Thyroid gland (tissue), 4 donors: ENCODE measurements around the gene BCAS3. TPM values are rescaled to one million over a fixed set of nuclear protein-coding genes. Genes with fewer than 3 reads are reported as not detected.

ENCODE experiments used
- DNase-seq, 2 donors: peaks; one replicate each; pipeline ENCODE4 v3.0.0-alpha.2; 2019
- H3K27ac ChIP-seq, 3 donors: fragments of 200-600 bp; sonication (generic); 1 replicate in 2 of 3; 2 replicates in 1 of 3; pipeline ENCODE4 v1.5.1; 2016 to 2019; ENCODE audit warnings: mild to moderate bottlenecking in 1 of 3, moderate library complexity in 1 of 3
- H3K27me3 ChIP-seq: fragments of 200-600 bp; sonication (generic); one replicate; pipeline ENCODE4 v1.5.1; 2019
- H3K36me3 ChIP-seq, 2 donors: fragments of 200-600 bp; sonication (generic); one replicate each; pipeline ENCODE4 v1.5.1; 2016 to 2019
- H3K4me1 ChIP-seq, 2 donors: fragments of 200-600 bp; sonication (generic); one replicate each; pipeline ENCODE4 v1.5.1; 2017 to 2019
- H3K4me3 ChIP-seq, 3 donors: fragments of 200-600 bp; sonication (generic); replicated peaks in 1 of 3; 1 replicate in 2 of 3; 2 replicates in 1 of 3; pipeline ENCODE4 v1.5.1; 2016; ENCODE audit warnings: mild to moderate bottlenecking in 1 of 3
- H3K9me3 ChIP-seq: fragments of 200-600 bp; sonication (generic); one replicate; pipeline ENCODE4 v1.5.1; 2017
- POLR2A ChIP-seq, 2 donors: fragments of 450-650 bp; IDR thresholded peaks; one replicate each; pipeline ENCODE4 v1.6.1; 2017; ENCODE audit warnings: antibody characterized with exemption in 2 of 2, mild to moderate bottlenecking in 2 of 2, moderate library complexity in 1 of 2
- WGBS, 2 donors: methylation state at CpG; one replicate each; pipeline ENCODE4 v1.1.5; 2017; 5-methylcytosine and 5-hydroxymethylcytosine counted together
- intact Hi-C: fragments of 100-400 bp; cut with DNase I; formaldehyde crosslinking; loops from one replicate; pipeline ENCODE4 v1.15.1; 2023
- total RNA-seq, 4 donors: library from RNA; depleted of rRNA; stranded (reverse); fragments of >200 nt; gene quantifications; one replicate each; pipeline ENCODE4 v1.2.3, GENCODE V29; 2016
- TF ChIP-seq, protein P1 (sequence below), 6 experiments: fragments of 200-600 bp in 3 of 6; fragments of 450-650 bp in 3 of 6; sonication (generic) in 3 of 6; IDR thresholded peaks; one replicate each; pipeline ENCODE4 v1.5.1; 2016 to 2019; ENCODE audit warnings: antibody characterized with exemption in 6 of 6, mild to moderate bottlenecking in 2 of 6, inconsistent platforms in 1 of 6, moderate library complexity in 1 of 6

Gene BCAS3
- total RNA-seq, 4 donors from 2014 or later: 41.8 to 78.7 (median 51.6) TPM

DNA sequence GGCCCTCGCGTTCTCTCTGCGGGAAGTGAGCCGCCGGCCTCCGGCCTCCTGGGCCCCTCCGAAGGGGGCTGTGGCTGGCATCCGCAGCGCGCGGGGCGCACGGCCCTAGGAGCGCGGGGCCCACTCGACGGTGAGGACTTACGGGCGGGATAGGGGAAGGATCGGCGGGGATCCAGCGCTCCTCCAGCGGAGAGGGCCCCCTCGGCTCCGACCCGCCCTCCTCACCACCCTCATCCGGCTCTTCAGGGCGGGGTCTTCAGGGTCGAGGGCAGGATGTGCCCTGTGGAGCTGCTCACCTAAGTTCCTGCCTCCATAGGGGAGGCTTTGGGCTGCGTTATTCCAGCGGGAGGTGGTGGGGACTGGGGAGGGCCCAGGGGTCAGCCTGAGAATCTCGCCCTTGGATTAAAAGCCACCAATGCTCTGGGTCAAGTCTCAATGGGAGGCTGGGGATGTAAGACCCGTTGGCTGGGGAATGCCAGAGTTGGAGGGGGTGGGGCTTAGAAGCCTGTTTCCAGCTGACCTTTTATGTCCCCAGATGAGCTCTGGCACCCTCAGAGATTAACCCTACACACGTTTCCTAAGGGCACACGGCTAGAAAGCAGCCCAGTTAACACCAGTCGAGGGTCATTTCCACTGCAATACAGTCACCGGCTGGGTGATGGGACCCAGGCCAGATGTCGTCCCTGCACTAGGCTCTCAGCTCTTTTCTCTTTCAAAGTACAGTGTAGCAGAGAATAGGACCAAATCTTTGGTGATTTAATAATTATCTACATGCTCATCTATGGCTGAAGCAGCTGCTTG lies 735.4 kb downstream of the BCAS3 start:
- Histone ChIP-seq H3K27me3 (no peaks in the 10 kb centered on the region), H3K9me3 (no peaks in the 10 kb centered on the region), H3K27ac (peak overlapping the region; percentile 88 to 92 (median 92)), H3K4me1 (peaks cover 12 to 61% of the 10 kb centered on the region in 2 donors), H3K4me3 (peak overlapping the region in 2 of 3 donors; percentile 50 to 71), H3K36me3 (no peaks in the 10 kb centered on the region)
- intact Hi-C loops: loop anchor here (10.0 kb wide), 2 partner anchors 422 to 652 kb away; partner anchors contain the start of gene MED13
- no peak for DNase-seq
- whole genome bisulfite sequencing, 2 donors: 28 to 33% methylated on average over 11 to 12 of the region's 38 CpGs
- no peak for TF ChIP-seq POLR2A (IDR thresholded peaks at IDR 0.05)
- TF ChIP-seq, protein P1, sequence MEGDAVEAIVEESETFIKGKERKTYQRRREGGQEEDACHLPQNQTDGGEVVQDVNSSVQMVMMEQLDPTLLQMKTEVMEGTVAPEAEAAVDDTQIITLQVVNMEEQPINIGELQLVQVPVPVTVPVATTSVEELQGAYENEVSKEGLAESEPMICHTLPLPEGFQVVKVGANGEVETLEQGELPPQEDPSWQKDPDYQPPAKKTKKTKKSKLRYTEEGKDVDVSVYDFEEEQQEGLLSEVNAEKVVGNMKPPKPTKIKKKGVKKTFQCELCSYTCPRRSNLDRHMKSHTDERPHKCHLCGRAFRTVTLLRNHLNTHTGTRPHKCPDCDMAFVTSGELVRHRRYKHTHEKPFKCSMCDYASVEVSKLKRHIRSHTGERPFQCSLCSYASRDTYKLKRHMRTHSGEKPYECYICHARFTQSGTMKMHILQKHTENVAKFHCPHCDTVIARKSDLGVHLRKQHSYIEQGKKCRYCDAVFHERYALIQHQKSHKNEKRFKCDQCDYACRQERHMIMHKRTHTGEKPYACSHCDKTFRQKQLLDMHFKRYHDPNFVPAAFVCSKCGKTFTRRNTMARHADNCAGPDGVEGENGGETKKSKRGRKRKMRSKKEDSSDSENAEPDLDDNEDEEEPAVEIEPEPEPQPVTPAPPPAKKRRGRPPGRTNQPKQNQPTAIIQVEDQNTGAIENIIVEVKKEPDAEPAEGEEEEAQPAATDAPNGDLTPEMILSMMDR (IDR thresholded peaks at IDR 0.05): no peak

DNA sequence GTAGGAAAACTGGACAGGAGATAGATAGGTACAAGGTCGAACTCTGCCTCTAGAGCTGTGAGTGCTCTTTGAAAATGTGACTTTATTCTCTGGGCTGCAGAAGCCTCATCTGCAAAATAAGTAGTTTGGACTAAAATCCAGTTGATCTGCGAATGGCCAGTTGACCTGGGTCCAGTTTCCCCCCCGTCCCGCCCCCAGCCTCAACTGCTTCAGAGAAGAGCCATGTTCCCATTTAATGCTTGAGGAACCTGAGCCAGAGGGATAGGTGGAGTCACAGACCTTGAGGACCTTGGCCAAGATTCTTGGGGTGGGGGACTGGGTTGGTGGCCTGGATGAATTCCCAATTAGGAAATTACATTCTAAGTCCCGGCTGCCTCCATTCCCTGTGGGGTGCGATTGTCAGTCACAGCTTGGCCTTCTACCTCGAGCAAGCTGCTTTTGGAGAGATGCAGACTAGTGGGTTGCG lies 736.0 kb downstream of the BCAS3 start:
- H3K4me3 ChIP-seq: no peak overlapping the region
- no peaks in the 10 kb centered on the region for H3K9me3 ChIP-seq
- no peaks in the 10 kb centered on the region for H3K36me3 ChIP-seq
- TF ChIP-seq POLR2A (IDR thresholded peaks at IDR 0.05): no peak
- TF ChIP-seq, protein P1 (IDR thresholded peaks at IDR 0.05): no peak
- 84 to 89% methylated on average over 8 of the region's 8 CpGs for WGBS, 2 donors
- peaks cover 12 to 55% of the 10 kb centered on the region in 2 donors for H3K4me1 ChIP-seq
- H3K27ac ChIP-seq: no peak overlapping the region
- H3K27me3 ChIP-seq: no peaks in the 10 kb centered on the region
- intact Hi-C loops: loop anchor here (10.0 kb wide), 2 partner anchors 421 to 651 kb away; partner anchors contain the start of gene MED13
- no peak for DNase-seq

DNA sequence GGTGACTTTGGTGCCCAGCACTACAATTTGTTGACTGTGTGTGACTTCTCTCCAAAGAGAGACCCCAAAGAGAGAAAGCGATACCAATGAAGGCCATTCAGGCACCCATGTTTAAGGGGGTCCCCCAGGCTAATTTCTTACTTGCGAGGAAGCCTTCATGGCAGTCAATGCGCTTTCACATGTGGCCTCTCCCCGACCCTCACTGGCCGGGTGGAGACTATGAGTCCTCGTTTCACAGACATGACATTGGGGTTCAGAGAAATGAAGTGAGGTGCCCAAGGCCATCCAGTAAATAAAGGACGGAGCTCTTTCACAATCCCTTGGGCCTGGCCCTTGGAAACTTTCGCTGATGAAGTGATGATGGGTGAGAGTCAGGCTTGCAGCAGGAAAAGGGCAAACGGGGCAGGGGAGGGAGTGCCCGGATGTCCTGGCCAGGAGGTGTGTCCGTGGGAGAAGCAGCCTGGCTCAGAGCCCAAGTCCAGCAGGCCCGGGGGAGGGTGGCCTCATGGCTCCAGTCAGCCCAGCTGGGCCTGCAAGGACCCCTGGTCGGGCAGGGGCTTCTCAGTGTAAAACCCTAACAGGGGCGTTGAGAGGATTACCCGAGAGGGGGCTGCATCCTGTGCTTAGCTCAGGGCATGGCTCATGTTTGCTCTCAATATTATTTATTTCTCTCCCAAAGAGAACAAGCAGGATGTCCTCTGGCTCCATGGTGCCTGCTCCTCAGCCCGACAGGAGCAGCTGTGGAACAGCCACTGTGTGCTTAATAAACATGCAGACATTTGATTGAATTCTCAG lies 736.7 kb downstream of the BCAS3 start:
- no peaks in the 10 kb centered on the region for H3K27me3 ChIP-seq
- intact Hi-C loops: loop anchor here (10.0 kb wide), 2 partner anchors 420 to 650 kb away; partner anchors contain the start of gene MED13
- no peaks in the 10 kb centered on the region for H3K36me3 ChIP-seq
- no peak for DNase-seq
- no peak overlapping the region for H3K4me3 ChIP-seq
- H3K9me3 ChIP-seq: no peaks in the 10 kb centered on the region
- 60 to 82% methylated on average over 13 to 16 of the region's 16 CpGs for WGBS, 2 donors
- TF ChIP-seq POLR2A (IDR thresholded peaks at IDR 0.05): no peak
- TF ChIP-seq, protein P1 (IDR thresholded peaks at IDR 0.05): no peak
- H3K27ac ChIP-seq: no peak overlapping the region
- peaks cover 12 to 49% of the 10 kb centered on the region in 2 donors for H3K4me1 ChIP-seq

- no peaks in the 10 kb centered on the region for H3K27me3 ChIP-seq
- 85 to 89% methylated on average over 5 of the region's 5 CpGs for WGBS, 2 donors
- no peak overlapping the region for H3K4me3 ChIP-seq
- H3K9me3 ChIP-seq: no peaks in the 10 kb centered on the region
- H3K4me1 ChIP-seq: peaks cover 12 to 46% of the 10 kb centered on the region in 2 donors
- no peak for DNase-seq
- no peaks in the 10 kb centered on the region for H3K36me3 ChIP-seq
- no peak overlapping the region for H3K27ac ChIP-seq
- intact Hi-C loops: loop anchor here (5.0 to 10.0 kb wide), 3 partner anchors 137 to 650 kb away; partner anchors contain the start of gene MED13
- TF ChIP-seq, protein P1 (IDR thresholded peaks at IDR 0.05): no peak
- no peak for TF ChIP-seq POLR2A (IDR thresholded peaks at IDR 0.05)
Measured at GRCh38 chr17:61414936-61415251, 737.2 kb downstream of the BCAS3 start.
